H7 (cell line): ENCODE results near the gene CYBRD1. TPM values are rescaled to one million over a fixed set of nuclear protein-coding genes. Genes with fewer than 3 reads are reported as not detected.

Experiments
- DNase-seq: peaks from one replicate; pipeline ENCODE4 v3.0.0; 2012
- H3K27me3 ChIP-seq: 2 replicates; pipeline ENCODE4 v1.6.0; 2011; ENCODE audit warnings: mild to moderate bottlenecking, low read length; ENCODE audit not compliant: control insufficient read depth, insufficient read depth
- H3K36me3 ChIP-seq: replicated peaks from 2 replicates; pipeline ENCODE4 v1.5.1; 2011; ENCODE audit warnings: low read length; ENCODE audit not compliant: control insufficient read depth, insufficient read depth
- H3K4me3 ChIP-seq: 2 replicates; pipeline ENCODE4 v1.5.1; 2011; ENCODE audit warnings: low read depth, mild to moderate bottlenecking, control low read depth, low read length, moderate library complexity; ENCODE audit not compliant: insufficient read depth
- total RNA-seq: library from RNA; depleted of rRNA; stranded (reverse); fragments of >200 nt; shearing (Covaris generic); gene quantifications from 2 replicates; pipeline ENCODE4 v1.2.3, GENCODE V29; 2014

The CYBRD1 gene
- total RNA-seq, 1 experiment from 2014 or later = 2.4 TPM

DNA sequence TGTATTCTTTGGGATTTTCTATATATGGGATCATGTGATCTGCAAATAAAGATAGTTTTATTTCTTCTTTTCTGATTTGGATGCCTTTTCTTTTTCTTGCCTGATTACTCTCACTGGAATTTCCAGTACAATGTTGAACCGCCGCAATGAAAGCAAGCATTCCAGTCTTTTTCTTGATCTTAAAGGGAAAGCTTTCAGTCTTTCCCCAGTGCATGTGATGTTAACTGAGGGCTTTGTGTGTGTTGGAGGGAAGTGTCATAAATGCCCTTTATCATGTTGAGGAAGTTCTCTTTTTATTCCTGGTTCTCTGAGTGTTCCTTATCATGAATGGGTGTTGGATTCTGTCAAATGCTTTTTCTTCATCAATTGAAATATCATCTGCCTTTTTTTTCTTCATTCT is 16.9 kb upstream of the CYBRD1 start:
- no peaks in the 10 kb centered on the region for H3K36me3 ChIP-seq
- no peak overlapping the region for H3K4me3 ChIP-seq
- no peak for DNase-seq
- H3K27me3 ChIP-seq = no peaks in the 10 kb centered on the region

DNA sequence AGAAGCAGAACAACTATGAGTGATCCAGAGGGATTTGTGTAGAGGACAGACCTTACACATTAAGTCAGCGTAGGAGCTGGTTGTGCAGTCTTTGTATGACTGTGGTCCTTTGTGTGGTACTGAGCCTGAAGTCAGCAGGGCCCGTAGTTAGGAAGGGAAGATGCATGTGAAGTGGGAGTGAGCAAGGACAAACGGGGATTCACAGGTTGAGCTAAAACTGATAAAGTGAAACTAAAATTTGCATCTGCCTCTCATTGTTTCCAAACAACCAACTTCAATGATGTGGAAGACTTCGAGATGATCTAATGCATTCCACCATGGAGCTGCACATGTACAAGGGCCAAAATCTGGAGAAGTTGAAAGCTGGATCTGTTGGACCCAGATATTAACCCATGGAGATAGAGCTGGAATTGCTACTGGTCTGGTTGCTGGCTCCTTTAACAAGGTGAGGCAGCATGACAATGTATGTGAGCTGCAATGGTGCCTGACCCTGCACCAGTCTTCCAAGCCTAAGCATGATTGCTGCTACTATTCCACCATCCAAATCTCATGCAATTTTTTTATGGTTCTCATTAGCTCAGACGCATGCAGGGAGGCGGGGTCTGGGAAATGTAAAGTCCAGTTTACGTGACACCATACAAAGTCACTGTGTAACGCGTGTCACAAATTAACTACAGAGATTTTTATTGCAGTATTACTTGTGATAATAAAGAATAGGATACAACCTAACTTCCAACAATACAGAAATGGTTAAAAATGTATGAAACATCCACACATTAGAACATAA is 12.1 kb upstream of the CYBRD1 start:
- DNase-seq = no peak
- H3K4me3 ChIP-seq = no peak overlapping the region
- H3K27me3 ChIP-seq = no peaks in the 10 kb centered on the region
- no peaks in the 10 kb centered on the region for H3K36me3 ChIP-seq

DNA sequence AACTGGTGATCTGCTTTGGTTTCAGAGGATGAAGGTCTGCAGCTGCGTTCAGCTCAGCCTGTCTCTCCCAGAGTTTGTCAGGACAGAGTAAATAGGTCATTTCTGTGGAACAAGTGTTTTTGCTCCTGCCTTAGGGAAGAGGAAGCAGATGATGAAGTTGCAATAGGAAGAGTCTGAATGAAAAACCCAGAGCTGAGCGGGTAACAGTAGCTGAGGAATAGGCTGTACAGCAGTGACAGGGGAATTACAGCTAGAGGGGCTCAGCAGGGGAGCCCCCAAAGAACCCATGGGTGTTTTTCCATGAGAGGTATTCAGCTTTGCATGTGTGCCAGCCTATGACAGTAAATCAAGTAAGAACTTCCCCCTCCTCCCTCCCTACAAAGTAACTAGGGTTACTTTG is 10.3 kb upstream of the CYBRD1 start:
- Histone ChIP-seq H3K27me3 (no peaks in the 10 kb centered on the region), H3K4me3 (no peak overlapping the region), H3K36me3 (no peaks in the 10 kb centered on the region)
- DNase-seq = no peak

DNA sequence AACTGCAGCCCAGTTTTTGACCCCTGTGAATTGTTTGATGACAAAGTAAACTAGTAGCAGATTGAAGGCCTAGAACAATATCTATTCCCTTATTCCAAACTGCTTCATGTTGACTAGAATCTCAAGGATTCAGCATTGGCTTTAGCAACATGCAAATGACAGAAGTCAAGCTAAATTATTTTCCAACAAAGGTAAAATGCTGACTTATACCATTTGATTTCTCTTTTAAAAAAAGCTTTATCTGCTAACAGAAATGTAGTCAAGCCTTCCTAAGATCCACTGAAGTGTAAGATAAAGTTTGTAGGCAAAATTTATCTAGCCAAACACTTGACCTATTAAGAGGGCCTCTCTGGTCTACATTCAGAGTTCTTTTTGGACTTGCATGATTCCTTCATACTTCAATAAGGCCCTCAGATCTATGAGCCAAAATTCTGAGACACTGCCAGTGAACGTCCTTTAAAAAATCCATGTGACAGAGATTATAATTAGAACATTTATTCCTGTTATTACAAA is 9.5 kb upstream of the CYBRD1 start:
- no peak for DNase-seq
- Histone ChIP-seq H3K27me3 (no peaks in the 10 kb centered on the region), H3K4me3 (no peak overlapping the region), H3K36me3 (no peaks in the 10 kb centered on the region)

DNA sequence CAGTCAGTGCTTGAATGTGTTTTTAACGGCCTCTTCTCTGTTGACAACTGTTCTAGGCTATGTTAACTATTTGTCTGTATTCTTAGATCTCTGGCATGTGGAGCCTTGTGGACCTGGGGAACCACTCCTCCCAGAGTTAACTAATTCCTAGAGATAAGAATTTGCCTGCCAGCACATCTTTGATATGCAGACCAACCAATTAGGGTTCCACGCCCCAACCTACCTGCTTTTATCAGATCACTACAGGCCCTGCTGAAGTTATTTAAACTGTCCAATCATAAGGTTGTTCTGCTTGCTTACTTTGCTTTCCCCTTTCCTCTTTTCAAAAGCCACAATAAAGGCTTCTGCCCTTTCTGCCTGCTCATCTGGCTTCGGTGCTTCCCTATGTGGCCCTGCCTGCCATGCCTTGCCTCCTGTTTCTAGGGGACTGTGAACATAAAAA is 8.5 kb upstream of the CYBRD1 start:
- H3K27me3 ChIP-seq = no peaks in the 10 kb centered on the region
- H3K36me3 ChIP-seq = no peaks in the 10 kb centered on the region
- DNase-seq = no peak
- H3K4me3 ChIP-seq = no peak overlapping the region

GRCh38 chr2:171514908-171515582 is 7.2 kb upstream of the CYBRD1 start:
- DNase-seq = no peak
- Histone ChIP-seq H3K27me3 (no peaks in the 10 kb centered on the region), H3K4me3 (no peak overlapping the region), H3K36me3 (no peaks in the 10 kb centered on the region)

DNA sequence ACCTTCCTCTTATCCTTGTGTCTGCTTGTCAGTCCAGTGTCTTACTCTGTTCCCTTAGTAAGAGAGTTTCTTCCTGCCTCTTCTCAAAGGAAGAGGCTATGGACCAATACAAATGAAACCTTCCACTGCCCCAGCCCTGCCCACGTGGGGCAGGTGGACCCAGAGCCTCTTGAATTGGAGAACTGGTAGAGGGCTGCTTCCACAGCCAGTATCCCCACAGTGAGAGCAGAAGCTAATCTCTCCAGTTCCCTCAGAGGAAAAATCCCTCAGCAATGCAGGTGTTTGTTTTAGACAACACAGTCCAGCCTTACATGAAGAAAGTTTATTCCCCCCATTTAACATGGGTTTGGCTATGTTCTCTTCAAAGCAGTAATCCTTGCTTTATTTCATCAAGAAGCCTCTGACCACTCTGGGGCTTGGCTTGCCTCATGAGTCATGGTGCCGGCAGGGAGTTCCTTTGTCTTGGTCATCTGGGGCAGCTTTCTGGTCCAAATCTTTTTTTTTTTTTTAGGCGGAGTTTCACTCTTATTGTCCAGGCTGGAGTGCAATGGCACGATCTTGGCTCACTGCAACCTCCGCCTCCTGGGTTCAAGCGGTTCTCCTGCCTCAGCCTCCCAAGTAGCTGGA is 6.5 kb upstream of the CYBRD1 start:
- Histone ChIP-seq H3K4me3 (no peak overlapping the region), H3K36me3 (no peaks in the 10 kb centered on the region), H3K27me3 (no peaks in the 10 kb centered on the region)
- DNase-seq = no peak

GRCh38 chr2:171516793-171517192 is 5.5 kb upstream of the CYBRD1 start:
- no peak for DNase-seq
- no peak overlapping the region for H3K4me3 ChIP-seq
- no peaks in the 10 kb centered on the region for H3K36me3 ChIP-seq
- H3K27me3 ChIP-seq = no peaks in the 10 kb centered on the region

- no peak overlapping the region for H3K4me3 ChIP-seq
- no peak for DNase-seq
Measured at GRCh38 chr2:171520471-171520870, 1.8 kb upstream of the CYBRD1 start.

GRCh38 chr2:171521361-171522051 is 768 bp upstream of the CYBRD1 start:
- DNase-seq = no peak
- Histone ChIP-seq H3K4me3 (peak overlapping the region; percentile 76), H3K36me3 (no peaks in the 10 kb centered on the region), H3K27me3 (peaks cover 6% of the 10 kb centered on the region)

More at GRCh38 chr2:171520471-171520870, 1.8 kb upstream of the CYBRD1 start:
- Histone ChIP-seq H3K27me3 (peaks cover 6% of the 10 kb centered on the region), H3K36me3 (no peaks in the 10 kb centered on the region)

DNA sequence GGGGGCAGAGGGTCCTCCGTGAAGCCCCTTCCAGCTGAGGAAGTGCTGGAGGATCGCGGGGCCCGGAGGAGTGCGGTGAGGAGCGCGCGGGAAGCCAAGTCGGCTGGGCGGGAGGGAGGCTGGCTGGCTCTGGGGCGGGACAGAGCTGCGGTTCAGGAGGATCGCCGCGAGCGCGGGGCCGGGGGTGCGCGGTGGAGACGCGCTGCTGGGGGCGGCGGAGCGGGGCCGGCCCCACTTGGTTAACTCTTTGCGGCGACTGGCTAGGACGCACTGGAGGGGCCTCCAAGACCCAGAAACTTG is 464 bp downstream of the CYBRD1 start:
- H3K4me3 ChIP-seq = peak overlapping the region; percentile 76
- no peaks in the 10 kb centered on the region for H3K36me3 ChIP-seq
- H3K27me3 ChIP-seq = peaks cover 6% of the 10 kb centered on the region
- DNase-seq = peak; percentile 83

DNA sequence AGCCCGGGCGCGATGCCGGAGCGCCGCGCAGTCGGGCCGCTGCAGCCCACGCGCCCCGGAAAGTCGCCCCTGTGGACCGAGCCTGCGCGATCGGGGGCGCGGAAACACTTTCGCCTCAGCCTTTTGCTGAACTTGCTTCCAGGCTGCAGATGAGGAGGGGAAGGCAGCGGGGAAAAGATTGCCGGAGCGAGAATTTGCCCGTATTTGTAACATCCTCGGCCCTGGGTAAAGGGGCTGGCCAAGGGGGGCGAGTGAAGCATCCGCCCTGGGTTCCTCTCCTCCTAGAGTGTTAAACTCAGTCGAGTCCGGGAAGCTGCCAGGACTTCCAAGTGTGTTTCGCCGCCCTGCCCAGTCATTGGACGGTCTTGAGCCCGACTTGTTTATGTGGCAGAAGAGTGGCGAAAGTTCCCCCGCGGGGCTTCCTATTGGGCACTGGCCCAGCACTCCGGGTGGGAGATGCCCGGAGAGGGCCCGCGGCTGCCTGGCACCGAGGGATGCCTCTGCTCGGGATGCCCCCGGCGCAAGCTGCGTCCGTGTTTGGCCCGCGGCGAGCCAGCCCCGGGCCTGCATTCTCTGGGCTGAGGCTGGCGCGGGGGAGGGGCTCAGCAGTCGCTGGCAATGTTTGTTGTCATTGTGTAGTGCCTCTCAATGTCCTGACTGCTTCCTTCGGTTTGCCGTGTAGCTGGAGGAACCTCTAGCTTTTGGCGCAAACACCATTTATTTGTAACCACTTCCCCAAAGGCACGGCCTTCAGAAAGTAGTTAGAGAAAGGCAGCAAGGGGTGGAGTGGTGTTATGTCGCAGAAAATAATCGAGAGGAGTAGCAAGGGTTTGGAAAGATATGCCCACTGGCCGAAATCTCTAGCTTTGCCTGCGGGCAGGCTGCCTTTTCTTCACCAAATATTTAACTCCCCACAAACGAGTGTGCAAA is 1.1 kb downstream of the CYBRD1 start:
- H3K4me3 ChIP-seq = peak overlapping the region; percentile 76
- no peaks in the 10 kb centered on the region for H3K36me3 ChIP-seq
- peak; percentile 83 for DNase-seq
- peaks cover 6% of the 10 kb centered on the region for H3K27me3 ChIP-seq

DNA sequence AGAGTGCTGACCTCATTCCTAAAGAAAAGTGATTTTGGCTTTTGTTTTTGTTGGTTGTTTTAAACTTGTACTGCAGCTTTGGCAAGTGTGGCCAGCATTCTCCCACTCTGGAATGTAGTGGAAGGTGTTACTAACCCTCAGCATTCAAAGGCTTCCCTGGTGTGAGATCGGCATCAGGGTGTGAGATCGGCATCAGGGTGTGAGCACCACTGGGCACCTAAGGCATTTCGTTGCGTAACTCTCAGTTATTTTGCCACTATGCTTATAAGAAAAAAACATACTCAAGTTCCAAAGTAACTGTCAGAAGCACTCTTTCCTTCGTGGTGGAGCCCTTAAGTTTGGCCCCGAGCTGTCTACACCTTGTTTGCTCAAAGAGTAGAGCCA is 1.7 kb downstream of the CYBRD1 start:
- no peaks in the 10 kb centered on the region for H3K36me3 ChIP-seq
- peaks cover 6% of the 10 kb centered on the region for H3K27me3 ChIP-seq
- no peak for DNase-seq
- H3K4me3 ChIP-seq = peak overlapping the region; percentile 76

DNA sequence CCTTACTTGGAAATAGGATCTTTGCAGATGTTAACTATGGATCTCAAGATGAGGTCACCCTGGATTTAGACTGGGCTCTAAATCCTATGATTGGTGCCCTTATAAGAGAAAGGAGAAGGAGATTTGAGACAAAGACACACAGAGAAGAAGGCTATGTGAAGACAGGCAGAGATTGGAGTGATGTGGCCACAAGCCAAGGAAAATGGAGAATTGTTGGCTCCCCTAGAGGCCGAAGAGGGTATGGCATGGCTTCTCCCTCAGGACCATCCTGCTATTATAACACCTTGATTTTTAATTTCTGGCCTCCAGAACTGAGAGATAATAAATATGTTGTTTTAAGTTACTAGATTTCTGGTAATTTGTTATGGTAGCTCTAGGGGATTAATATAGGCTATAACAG is 7.6 kb downstream of the CYBRD1 start:
- no peak overlapping the region for H3K4me3 ChIP-seq
- no peak for DNase-seq
- H3K36me3 ChIP-seq = no peaks in the 10 kb centered on the region
- H3K27me3 ChIP-seq = no peaks in the 10 kb centered on the region
